ENCODE measurements around the gene OSTN. TPM values are rescaled to one million over a fixed set of nuclear protein-coding genes. Genes with fewer than 3 reads are reported as not detected.

Gene OSTN
- total and polyA plus RNA-seq, 2 experiments from 2014 or later = not detected

GRCh38 chr3:191262650-191263049, 63.6 kb downstream of the OSTN start:
- H3K27ac Mint-ChIP-seq = no peak overlapping the region

More at GRCh38 chr3:191262650-191263049, 63.6 kb downstream of the OSTN start:
- H3K4me3 ChIP-seq = no peak overlapping the region
- H3K9me3 Mint-ChIP-seq = peaks cover 4% of the 10 kb centered on the region; the same call in 1 of the 3 replicates
- peaks cover 27% of the 10 kb centered on the region for H3K4me1 ChIP-seq (ENCODE audit: insufficient read depth)
- peaks cover 2% of the 10 kb centered on the region for H3K27me3 Mint-ChIP-seq (ENCODE audit: insufficient read depth, low read depth, poor library complexity)
- no peaks in the 10 kb centered on the region for H3K79me2 ChIP-seq (replicated peaks; ENCODE audit: insufficient read depth)
- DNase-seq (ENCODE audit: low spot score) (no peak), ATAC-seq (no peak)
- no peak for TF ChIP-seq POLR2AphosphoS5 (IDR thresholded peaks at IDR 0.05; ENCODE audit: low read depth)
- no peak for TF ChIP-seq NANOG (IDR thresholded peaks at IDR 0.05; ENCODE audit: borderline replicate concordance)
- TF ChIP-seq, protein P1, sequence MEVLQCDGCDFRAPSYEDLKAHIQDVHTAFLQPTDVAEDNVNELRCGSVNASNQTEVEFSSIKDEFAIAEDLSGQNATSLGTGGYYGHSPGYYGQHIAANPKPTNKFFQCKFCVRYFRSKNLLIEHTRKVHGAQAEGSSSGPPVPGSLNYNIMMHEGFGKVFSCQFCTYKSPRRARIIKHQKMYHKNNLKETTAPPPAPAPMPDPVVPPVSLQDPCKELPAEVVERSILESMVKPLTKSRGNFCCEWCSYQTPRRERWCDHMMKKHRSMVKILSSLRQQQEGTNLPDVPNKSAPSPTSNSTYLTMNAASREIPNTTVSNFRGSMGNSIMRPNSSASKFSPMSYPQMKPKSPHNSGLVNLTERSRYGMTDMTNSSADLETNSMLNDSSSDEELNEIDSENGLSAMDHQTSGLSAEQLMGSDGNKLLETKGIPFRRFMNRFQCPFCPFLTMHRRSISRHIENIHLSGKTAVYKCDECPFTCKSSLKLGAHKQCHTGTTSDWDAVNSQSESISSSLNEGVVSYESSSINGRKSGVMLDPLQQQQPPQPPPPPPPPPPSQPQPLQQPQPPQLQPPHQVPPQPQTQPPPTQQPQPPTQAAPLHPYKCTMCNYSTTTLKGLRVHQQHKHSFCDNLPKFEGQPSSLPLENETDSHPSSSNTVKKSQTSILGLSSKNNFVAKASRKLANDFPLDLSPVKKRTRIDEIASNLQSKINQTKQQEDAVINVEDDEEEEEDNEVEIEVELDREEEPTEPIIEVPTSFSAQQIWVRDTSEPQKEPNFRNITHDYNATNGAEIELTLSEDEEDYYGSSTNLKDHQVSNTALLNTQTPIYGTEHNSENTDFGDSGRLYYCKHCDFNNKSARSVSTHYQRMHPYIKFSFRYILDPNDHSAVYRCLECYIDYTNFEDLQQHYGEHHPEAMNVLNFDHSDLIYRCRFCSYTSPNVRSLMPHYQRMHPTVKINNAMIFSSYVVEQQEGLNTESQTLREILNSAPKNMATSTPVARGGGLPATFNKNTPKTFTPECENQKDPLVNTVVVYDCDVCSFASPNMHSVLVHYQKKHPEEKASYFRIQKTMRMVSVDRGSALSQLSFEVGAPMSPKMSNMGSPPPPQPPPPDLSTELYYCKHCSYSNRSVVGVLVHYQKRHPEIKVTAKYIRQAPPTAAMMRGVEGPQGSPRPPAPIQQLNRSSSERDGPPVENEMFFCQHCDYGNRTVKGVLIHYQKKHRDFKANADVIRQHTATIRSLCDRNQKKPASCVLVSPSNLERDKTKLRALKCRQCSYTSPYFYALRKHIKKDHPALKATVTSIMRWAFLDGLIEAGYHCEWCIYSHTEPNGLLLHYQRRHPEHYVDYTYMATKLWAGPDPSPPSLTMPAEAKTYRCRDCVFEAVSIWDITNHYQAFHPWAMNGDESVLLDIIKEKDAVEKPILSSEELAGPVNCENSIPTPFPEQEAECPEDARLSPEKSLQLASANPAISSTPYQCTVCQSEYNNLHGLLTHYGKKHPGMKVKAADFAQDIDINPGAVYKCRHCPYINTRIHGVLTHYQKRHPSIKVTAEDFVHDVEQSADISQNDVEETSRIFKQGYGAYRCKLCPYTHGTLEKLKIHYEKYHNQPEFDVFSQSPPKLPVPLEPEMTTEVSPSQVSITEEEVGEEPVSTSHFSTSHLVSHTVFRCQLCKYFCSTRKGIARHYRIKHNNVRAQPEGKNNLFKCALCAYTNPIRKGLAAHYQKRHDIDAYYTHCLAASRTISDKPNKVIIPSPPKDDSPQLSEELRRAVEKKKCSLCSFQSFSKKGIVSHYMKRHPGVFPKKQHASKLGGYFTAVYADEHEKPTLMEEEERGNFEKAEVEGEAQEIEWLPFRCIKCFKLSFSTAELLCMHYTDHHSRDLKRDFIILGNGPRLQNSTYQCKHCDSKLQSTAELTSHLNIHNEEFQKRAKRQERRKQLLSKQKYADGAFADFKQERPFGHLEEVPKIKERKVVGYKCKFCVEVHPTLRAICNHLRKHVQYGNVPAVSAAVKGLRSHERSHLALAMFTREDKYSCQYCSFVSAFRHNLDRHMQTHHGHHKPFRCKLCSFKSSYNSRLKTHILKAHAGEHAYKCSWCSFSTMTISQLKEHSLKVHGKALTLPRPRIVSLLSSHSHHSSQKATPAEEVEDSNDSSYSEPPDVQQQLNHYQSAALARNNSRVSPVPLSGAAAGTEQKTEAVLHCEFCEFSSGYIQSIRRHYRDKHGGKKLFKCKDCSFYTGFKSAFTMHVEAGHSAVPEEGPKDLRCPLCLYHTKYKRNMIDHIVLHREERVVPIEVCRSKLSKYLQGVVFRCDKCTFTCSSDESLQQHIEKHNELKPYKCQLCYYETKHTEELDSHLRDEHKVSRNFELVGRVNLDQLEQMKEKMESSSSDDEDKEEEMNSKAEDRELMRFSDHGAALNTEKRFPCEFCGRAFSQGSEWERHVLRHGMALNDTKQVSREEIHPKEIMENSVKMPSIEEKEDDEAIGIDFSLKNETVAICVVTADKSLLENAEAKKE (CRISPR knock-in tag; IDR thresholded peaks at IDR 0.05) = no peak
- no peak for TF ChIP-seq STAT1 (IDR thresholded peaks at IDR 0.05; ENCODE audit: unreplicated experiment)
- no peaks in the 10 kb centered on the region for H3K27me3 ChIP-seq (ENCODE audit: insufficient read depth)
- no peak overlapping the region for H3K27ac ChIP-seq (ENCODE audit: low read depth)
- H3K36me3 ChIP-seq (ENCODE audit: insufficient read depth) = no peaks in the 10 kb centered on the region
- H3F3A ChIP-seq (replicated peaks; ENCODE audit: low read depth) = no peaks in the 10 kb centered on the region
- H3K9me2 ChIP-seq (ENCODE audit: insufficient read depth) = no peaks in the 10 kb centered on the region
- no peak overlapping the region for H2AFZ ChIP-seq
- no peaks in the 10 kb centered on the region for H4K20me1 ChIP-seq (replicated peaks; ENCODE audit: insufficient read depth)
- no peak overlapping the region for H3K4me2 ChIP-seq
- no peak overlapping the region for H3K4me3 Mint-ChIP-seq
- peaks cover 3% of the 10 kb centered on the region; the same call in 1 of the 3 replicates for H3K36me3 Mint-ChIP-seq (ENCODE audit: low read depth)
- H3K4me1 Mint-ChIP-seq = peaks cover 29% of the 10 kb centered on the region

Measured in GM23338 (cell line).